Measurements from ENCODE around the gene NPTX1.

NPTX1 gene

GRCh38 chr17:80466188-80466705, 10.2 kb downstream of the NPTX1 start:
- no peak for DNase-seq (ENCODE audit: insufficient read length, low spot score)
- TF ChIP-seq SPI1 (IDR thresholded peaks at IDR 0.05; ENCODE audit: low read depth, low read length), result no peak
- no peak for TF ChIP-seq POLR2AphosphoS5 (IDR thresholded peaks at IDR 0.05; ENCODE audit: low read depth, low read length)
- TF ChIP-seq PAX5 (IDR thresholded peaks at IDR 0.05; ENCODE audit: insufficient read depth, low read length, severe bottlenecking), result no peak
- no peak for TF ChIP-seq TAF1 (IDR thresholded peaks at IDR 0.05; ENCODE audit: low read depth, low read length)
- TF ChIP-seq POU2F2 (IDR thresholded peaks at IDR 0.05; ENCODE audit: low read depth, low read length), result no peak
- TF ChIP-seq POLR2A (IDR thresholded peaks at IDR 0.05; ENCODE audit: low read depth, low read length), result no peak
- FAIRE-seq, result no peak

GRCh38 chr17:80465327-80465974, 11.0 kb downstream of the NPTX1 start:
- FAIRE-seq, result no peak
- no peak for DNase-seq (ENCODE audit: insufficient read length, low spot score)
- TF ChIP-seq POU2F2 (IDR thresholded peaks at IDR 0.05; ENCODE audit: low read depth, low read length) (no peak), PAX5 (IDR thresholded peaks at IDR 0.05; ENCODE audit: insufficient read depth, low read length, severe bottlenecking) (no peak), POLR2A (IDR thresholded peaks at IDR 0.05; ENCODE audit: low read depth, low read length) (no peak), SPI1 (IDR thresholded peaks at IDR 0.05; ENCODE audit: low read depth, low read length) (no peak), TAF1 (IDR thresholded peaks at IDR 0.05; ENCODE audit: low read depth, low read length) (no peak)

- TF ChIP-seq POLR2A (IDR thresholded peaks at IDR 0.05; ENCODE audit: low read depth, low read length) (no peak), POLR2AphosphoS5 (IDR thresholded peaks at IDR 0.05; ENCODE audit: low read depth, low read length) (no peak), POU2F2 (IDR thresholded peaks at IDR 0.05; ENCODE audit: low read depth, low read length) (no peak), TAF1 (IDR thresholded peaks at IDR 0.05; ENCODE audit: low read depth, low read length) (no peak), PAX5 (IDR thresholded peaks at IDR 0.05; ENCODE audit: insufficient read depth, low read length, severe bottlenecking) (no peak), SPI1 (IDR thresholded peaks at IDR 0.05; ENCODE audit: low read depth, low read length) (no peak)
- FAIRE-seq (no peak), DNase-seq (ENCODE audit: insufficient read length, low spot score) (no peak)
Observed at GRCh38 chr17:80464486-80464885, 11.9 kb downstream of the NPTX1 start.

- FAIRE-seq, result no peak
- TF ChIP-seq POLR2AphosphoS5 (IDR thresholded peaks at IDR 0.05; ENCODE audit: low read depth, low read length), result no peak
- TF ChIP-seq TAF1 (IDR thresholded peaks at IDR 0.05; ENCODE audit: low read depth, low read length), result no peak
- no peak for DNase-seq (ENCODE audit: insufficient read length, low spot score)
Observed at GRCh38 chr17:80463784-80464400, 12.5 kb downstream of the NPTX1 start.

GRCh38 chr17:80461528-80462160, 14.8 kb downstream of the NPTX1 start:
- no peak for FAIRE-seq
- TF ChIP-seq PAX5 (IDR thresholded peaks at IDR 0.05; ENCODE audit: insufficient read depth, low read length, severe bottlenecking), result no peak
- TF ChIP-seq SPI1 (IDR thresholded peaks at IDR 0.05; ENCODE audit: low read depth, low read length), result no peak
- TF ChIP-seq POLR2AphosphoS5 (IDR thresholded peaks at IDR 0.05; ENCODE audit: low read depth, low read length), result no peak
- TF ChIP-seq POLR2A (IDR thresholded peaks at IDR 0.05; ENCODE audit: low read depth, low read length), result no peak
- TF ChIP-seq TAF1 (IDR thresholded peaks at IDR 0.05; ENCODE audit: low read depth, low read length), result no peak
- no peak for TF ChIP-seq POU2F2 (IDR thresholded peaks at IDR 0.05; ENCODE audit: low read depth, low read length)
- DNase-seq (ENCODE audit: insufficient read length, low spot score), result no peak

GRCh38 chr17:80460429-80460834, 16.0 kb downstream of the NPTX1 start:
- no peak for TF ChIP-seq POLR2AphosphoS5 (IDR thresholded peaks at IDR 0.05; ENCODE audit: low read depth, low read length)
- no peak for TF ChIP-seq PAX5 (IDR thresholded peaks at IDR 0.05; ENCODE audit: insufficient read depth, low read length, severe bottlenecking)
- no peak for TF ChIP-seq POU2F2 (IDR thresholded peaks at IDR 0.05; ENCODE audit: low read depth, low read length)
- TF ChIP-seq POLR2A (IDR thresholded peaks at IDR 0.05; ENCODE audit: low read depth, low read length), result no peak
- TF ChIP-seq SPI1 (IDR thresholded peaks at IDR 0.05; ENCODE audit: low read depth, low read length), result no peak
- DNase-seq (ENCODE audit: insufficient read length, low spot score) (no peak), FAIRE-seq (no peak)

GRCh38 chr17:80459234-80459633, 17.2 kb downstream of the NPTX1 start:
- FAIRE-seq (no peak), DNase-seq (ENCODE audit: insufficient read length, low spot score) (no peak)
- TF ChIP-seq PAX5 (IDR thresholded peaks at IDR 0.05; ENCODE audit: insufficient read depth, low read length, severe bottlenecking), result no peak
- no peak for TF ChIP-seq TAF1 (IDR thresholded peaks at IDR 0.05; ENCODE audit: low read depth, low read length)
- TF ChIP-seq POU2F2 (IDR thresholded peaks at IDR 0.05; ENCODE audit: low read depth, low read length), result no peak
- TF ChIP-seq SPI1 (IDR thresholded peaks at IDR 0.05; ENCODE audit: low read depth, low read length), result no peak
- no peak for TF ChIP-seq POLR2A (IDR thresholded peaks at IDR 0.05; ENCODE audit: low read depth, low read length)
- no peak for TF ChIP-seq POLR2AphosphoS5 (IDR thresholded peaks at IDR 0.05; ENCODE audit: low read depth, low read length)

- no peak for DNase-seq (ENCODE audit: insufficient read length, low spot score)
- TF ChIP-seq SPI1 (IDR thresholded peaks at IDR 0.05; ENCODE audit: low read depth, low read length) (no peak), POLR2A (IDR thresholded peaks at IDR 0.05; ENCODE audit: low read depth, low read length) (no peak), POLR2AphosphoS5 (IDR thresholded peaks at IDR 0.05; ENCODE audit: low read depth, low read length) (no peak), PAX5 (IDR thresholded peaks at IDR 0.05; ENCODE audit: insufficient read depth, low read length, severe bottlenecking) (no peak), TAF1 (IDR thresholded peaks at IDR 0.05; ENCODE audit: low read depth, low read length) (no peak), POU2F2 (IDR thresholded peaks at IDR 0.05; ENCODE audit: low read depth, low read length) (no peak)
- no peak for FAIRE-seq
Observed at GRCh38 chr17:80458016-80458415, 18.4 kb downstream of the NPTX1 start.

- FAIRE-seq (no peak), DNase-seq (ENCODE audit: insufficient read length, low spot score) (no peak)
- TF ChIP-seq POU2F2 (IDR thresholded peaks at IDR 0.05; ENCODE audit: low read depth, low read length), result no peak
- TF ChIP-seq POLR2A (IDR thresholded peaks at IDR 0.05; ENCODE audit: low read depth, low read length), result no peak
Observed at GRCh38 chr17:80457236-80457856, 19.1 kb downstream of the NPTX1 start.

Measured in GM12891 (cell line).